Astrocyte (in vitro differentiated cells and primary cell): ENCODE data around the gene MAP3K6.

Experiments
- CTCF ChIP-seq: IDR thresholded peaks from 2 replicates; pipeline ENCODE4 v1.5.1; 2011; ENCODE audit warnings: low read depth, mild to moderate bottlenecking, inconsistent platforms, low read length, moderate library complexity; ENCODE audit not compliant: insufficient read depth
- EZH2 ChIP-seq: IDR thresholded peaks from 2 replicates; pipeline ENCODE4 v1.6.1; 2012; ENCODE audit warnings: mild to moderate bottlenecking, low read length, inconsistent platforms; ENCODE audit not compliant: insufficient read depth

GRCh38 chr1:27366113-27366410 is 699 bp downstream of the MAP3K6 start:
- TF ChIP-seq CTCF (no peak), EZH2 (no peak)
